ENCODE results near the gene OLFM1.

Gene OLFM1

GRCh38 chr9:135087489-135087792 is at the start of gene OLFM1:
Gene OLFM1, plus strand, starts transcription at chr9:135087668. Its CDS starts 322 bp downstream, at chr9:135087990.
- in situ Hi-C loops (cut with MboI; ENCODE audit: low sequenced_read_pairs) = no loop called here

- in situ Hi-C loops (cut with MboI; ENCODE audit: low sequenced_read_pairs) = no loop called here
These were observed 49.1 kb upstream of the OLFM1 start for GRCh38 chr9:135038331-135038730.

- in situ Hi-C loops (cut with MboI; ENCODE audit: low sequenced_read_pairs) = no loop called here
These were observed 48.6 kb upstream of the OLFM1 start for GRCh38 chr9:135038826-135039225.

GRCh38 chr9:135039266-135039870 is 48.1 kb upstream of the OLFM1 start:
- in situ Hi-C loops (cut with MboI; ENCODE audit: low sequenced_read_pairs) = no loop called here

GRCh38 chr9:135039916-135040645 is 47.4 kb upstream of the OLFM1 start:
- in situ Hi-C loops (cut with MboI; ENCODE audit: low sequenced_read_pairs) = no loop called here

GRCh38 chr9:135040892-135041291 is 46.6 kb upstream of the OLFM1 start:
- in situ Hi-C loops (cut with MboI; ENCODE audit: low sequenced_read_pairs) = no loop called here

GRCh38 chr9:135043345-135043744 is 44.1 kb upstream of the OLFM1 start:
- in situ Hi-C loops (cut with MboI; ENCODE audit: low sequenced_read_pairs) = no loop called here

- in situ Hi-C loops (cut with MboI; ENCODE audit: low sequenced_read_pairs) = no loop called here
These were observed 42.1 kb upstream of the OLFM1 start for GRCh38 chr9:135045264-135045927.

GRCh38 chr9:135045928-135046738 is 41.3 kb upstream of the OLFM1 start:
- in situ Hi-C loops (cut with MboI; ENCODE audit: low sequenced_read_pairs) = no loop called here

- in situ Hi-C loops (cut with MboI; ENCODE audit: low sequenced_read_pairs) = no loop called here
These were observed 40.6 kb upstream of the OLFM1 start for GRCh38 chr9:135046739-135047350.

GRCh38 chr9:135047521-135047920 is 39.9 kb upstream of the OLFM1 start:
- in situ Hi-C loops (cut with MboI; ENCODE audit: low sequenced_read_pairs) = no loop called here

GRCh38 chr9:135048046-135048757 is 39.3 kb upstream of the OLFM1 start:
- in situ Hi-C loops (cut with MboI; ENCODE audit: low sequenced_read_pairs) = no loop called here

GRCh38 chr9:135048758-135049444 is 38.6 kb upstream of the OLFM1 start:
- in situ Hi-C loops (cut with MboI; ENCODE audit: low sequenced_read_pairs) = no loop called here

GRCh38 chr9:135049460-135049859 is 38.0 kb upstream of the OLFM1 start:
- in situ Hi-C loops (cut with MboI; ENCODE audit: low sequenced_read_pairs) = no loop called here

GRCh38 chr9:135050072-135050990 is 37.1 kb upstream of the OLFM1 start:
- in situ Hi-C loops (cut with MboI; ENCODE audit: low sequenced_read_pairs) = no loop called here

- in situ Hi-C loops (cut with MboI; ENCODE audit: low sequenced_read_pairs) = no loop called here
These were observed 36.0 kb upstream of the OLFM1 start for GRCh38 chr9:135051316-135052038.

GRCh38 chr9:135053133-135053532 is 34.3 kb upstream of the OLFM1 start:
- in situ Hi-C loops (cut with MboI; ENCODE audit: low sequenced_read_pairs) = no loop called here

- in situ Hi-C loops (cut with MboI; ENCODE audit: low sequenced_read_pairs) = no loop called here
These were observed 32.3 kb upstream of the OLFM1 start for GRCh38 chr9:135055181-135055580.
